ENCODE data around the gene ZNF529. TPM values are rescaled to one million over a fixed set of nuclear protein-coding genes. Genes with fewer than 3 reads are reported as not detected.
"Not testable (repeated sequence)": the region's sequence is repeated elsewhere in the genome, so short reads cannot be mapped to it uniquely, and the experiment has no call there.

The ZNF529 gene
- 10 to 100 TPM in 2 of 4 donors, 1 to 10 TPM in 2; 7.0 to 13.3 (median 10.7) TPM for total RNA-seq

GRCh38 chr19:36573020-36573894 is at the start of gene ZNF529:
TSS of gene ZNF529 (minus strand) at chr19:36573292. CDS start at chr19:36572346, 946 bp downstream.
- Histone ChIP-seq H3K27me3 (no peaks in the 10 kb centered on the region), H3K36me3 (peaks cover 37% of the 10 kb centered on the region), H3K9me3 (no peaks in the 10 kb centered on the region), H3K4me3 (peak within 1 kb of the TSS; percentile 79), H3K27ac (peak within 1 kb of the TSS; percentile 85), H3K4me1 (peaks cover 12% of the 10 kb centered on the region)
- WGBS: 2% methylated on average over 40 of the region's 66 CpGs
- peak in 2 of 3 donors; percentile 61 to 80 for TF ChIP-seq POLR2AphosphoS5 (IDR thresholded peaks at IDR 0.05)
- TF ChIP-seq POLR2A (IDR thresholded peaks at IDR 0.05): peak in 1 of 2 donors; percentile 69
- no peak for TF ChIP-seq EP300 (IDR thresholded peaks at IDR 0.05)
- peak; percentile 92 to 94 for DNase-seq (ENCODE audit: low spot score in 2 of 2)

- peaks cover 5% of the 10 kb centered on the region for H3K9me3 ChIP-seq
Observed at GRCh38 chr19:36605877-36606478, 32.9 kb upstream of the ZNF529 start.

GRCh38 chr19:36605101-36605876 is 32.2 kb upstream of the ZNF529 start, which contains the start of gene ZNF382:
TSS of gene ZNF382 (plus strand) at chr19:36605313. CDS start at chr19:36609915, 4,602 bp downstream.
- Histone ChIP-seq H3K9me3 (peaks cover 5% of the 10 kb centered on the region), H3K36me3 (peaks cover 5% of the 10 kb centered on the region), H3K27me3 (no peaks in the 10 kb centered on the region), H3K4me1 (peaks cover 9% of the 10 kb centered on the region), H3K27ac (peak within 1 kb of the TSS; percentile 79), H3K4me3 (peak within 1 kb of the TSS; percentile 71)
- WGBS: 2% methylated on average over 21 of the region's 73 CpGs
- TF ChIP-seq POLR2AphosphoS5 (IDR thresholded peaks at IDR 0.05) (no peak), EP300 (IDR thresholded peaks at IDR 0.05) (no peak), POLR2A (IDR thresholded peaks at IDR 0.05) (no peak), CTCF (IDR thresholded peaks at IDR 0.05) (no peak)
- DNase-seq (ENCODE audit: low spot score in 2 of 2): peak in 1 of 2 donors; percentile 79

More at GRCh38 chr19:36605877-36606478, 32.9 kb upstream of the ZNF529 start:
- H3K27ac ChIP-seq: no peak overlapping the region
- peaks cover 10% of the 10 kb centered on the region for H3K36me3 ChIP-seq
- H3K4me1 ChIP-seq: peaks cover 9% of the 10 kb centered on the region
- no peak for DNase-seq (ENCODE audit: low spot score in 2 of 2)
- 0% methylated on average over 1 of the region's 1 CpG for WGBS
- H3K4me3 ChIP-seq: peak overlapping the region; percentile 71
- TF ChIP-seq EP300 (IDR thresholded peaks at IDR 0.05): no peak
- no peak for TF ChIP-seq POLR2AphosphoS5 (IDR thresholded peaks at IDR 0.05)
- no peak for TF ChIP-seq CTCF (IDR thresholded peaks at IDR 0.05)
- TF ChIP-seq POLR2A (IDR thresholded peaks at IDR 0.05): no peak
- H3K27me3 ChIP-seq: no peaks in the 10 kb centered on the region

GRCh38 chr19:36604656-36605100 is 31.6 kb upstream of the ZNF529 start:
- Histone ChIP-seq H3K4me1 (peaks cover 9% of the 10 kb centered on the region), H3K27me3 (no peaks in the 10 kb centered on the region), H3K27ac (peak overlapping the region; percentile 79), H3K9me3 (peaks cover 5% of the 10 kb centered on the region), H3K4me3 (peak overlapping the region; percentile 71), H3K36me3 (peaks cover 5% of the 10 kb centered on the region)
- DNase-seq (ENCODE audit: low spot score in 2 of 2): peak in 1 of 2 donors; percentile 77
- no peak for TF ChIP-seq CTCF (IDR thresholded peaks at IDR 0.05)
- no peak for TF ChIP-seq EP300 (IDR thresholded peaks at IDR 0.05)
- no peak for TF ChIP-seq POLR2A (IDR thresholded peaks at IDR 0.05)
- TF ChIP-seq POLR2AphosphoS5 (IDR thresholded peaks at IDR 0.05): no peak
- 0% methylated on average over 18 of the region's 21 CpGs for WGBS

GRCh38 chr19:36602681-36603080 is 29.6 kb upstream of the ZNF529 start:
- DNase-seq (ENCODE audit: low spot score in 2 of 2); H3K4me3 ChIP-seq; H3K27me3 ChIP-seq; H3K36me3 ChIP-seq; H3K27ac ChIP-seq; H3K4me1 ChIP-seq; H3K9me3 ChIP-seq: not testable (repeated sequence)
- WGBS: 91% methylated on average over 10 of the region's 10 CpGs

All from suprapubic skin (tissue), 4 donors.